ENCODE measurements around the gene RTTN. TPM values are rescaled to one million over a fixed set of nuclear protein-coding genes. Genes with fewer than 3 reads are reported as not detected.

RTTN gene
- total RNA-seq, 2 donors from 2014 or later: 36.4 to 45.6 TPM

DNA sequence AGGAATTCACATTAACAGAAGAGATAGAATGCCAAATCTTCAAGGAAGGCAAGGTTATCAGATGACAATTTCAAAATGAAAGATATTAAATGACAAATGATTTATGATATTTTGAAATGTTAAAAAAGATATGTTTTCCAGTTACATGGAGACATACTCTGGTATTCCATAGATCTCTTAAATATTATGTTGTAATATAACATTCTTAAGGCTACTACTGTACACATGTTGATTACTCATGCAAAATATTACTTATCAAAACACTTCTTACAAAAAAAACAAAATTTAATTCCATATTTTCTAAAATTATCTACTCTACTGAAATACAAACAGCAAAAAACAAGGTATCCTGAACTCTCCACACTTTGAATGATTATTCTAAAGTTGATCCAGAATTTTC lies 22.9 kb downstream of the RTTN start:
- Mint-ChIP-seq H3K27me3 (no peaks in the 10 kb centered on the region), H3K36me3 (ENCODE audit: low read depth) (peaks cover 71% of the 10 kb centered on the region), H3K4me1 (no peaks in the 10 kb centered on the region), H3K9me3 (no peaks in the 10 kb centered on the region), H3K4me3 (no peak overlapping the region), H3K27ac (no peak overlapping the region)
- no peak for ATAC-seq (replicated peaks)

DNA sequence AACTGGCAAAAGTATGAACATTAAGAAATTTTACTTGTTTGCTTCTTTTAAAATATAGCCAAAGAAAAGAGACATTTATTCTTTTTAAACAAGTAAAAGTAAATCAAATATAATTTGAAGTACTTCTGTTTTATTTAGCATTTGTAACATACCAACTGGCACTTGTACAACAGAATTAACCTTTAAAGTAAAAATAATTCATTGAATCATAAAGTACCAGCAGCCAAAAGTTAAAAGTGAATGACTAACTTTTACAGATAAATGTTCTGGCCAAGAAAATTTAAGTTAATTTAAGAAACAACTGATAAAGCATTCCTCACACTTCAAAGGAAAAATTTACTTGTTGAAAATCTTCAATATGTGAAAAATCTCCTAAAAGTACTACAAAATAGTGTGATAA lies 23.8 kb downstream of the RTTN start:
- Mint-ChIP-seq H3K9me3 (no peaks in the 10 kb centered on the region), H3K27me3 (no peaks in the 10 kb centered on the region), H3K4me1 (no peaks in the 10 kb centered on the region), H3K27ac (no peak overlapping the region), H3K36me3 (ENCODE audit: low read depth) (peaks cover 68% of the 10 kb centered on the region), H3K4me3 (no peak overlapping the region)
- no peak for ATAC-seq (replicated peaks)

DNA sequence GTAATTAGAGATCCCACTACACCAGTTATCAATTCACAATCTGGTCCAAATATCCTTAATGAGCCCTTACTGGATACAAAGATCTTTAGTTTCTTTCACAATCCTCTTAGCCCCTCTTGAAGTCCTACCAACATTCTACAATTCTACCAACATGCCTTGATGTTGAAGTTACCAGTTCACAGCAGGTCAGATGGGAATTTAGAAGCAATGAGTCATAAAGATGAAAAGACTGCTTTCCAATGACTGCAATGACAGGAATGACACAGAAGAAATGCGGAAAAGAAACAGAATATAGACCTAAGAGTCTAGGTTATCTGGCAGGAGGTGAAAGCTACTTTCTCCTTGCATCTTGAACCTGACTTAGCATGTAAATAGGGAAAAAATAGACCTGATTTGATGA lies 24.5 kb downstream of the RTTN start:
- H3K27me3 Mint-ChIP-seq: no peaks in the 10 kb centered on the region
- H3K9me3 Mint-ChIP-seq: no peaks in the 10 kb centered on the region
- no peak overlapping the region for H3K4me3 Mint-ChIP-seq
- ATAC-seq (replicated peaks): no peak
- H3K36me3 Mint-ChIP-seq (ENCODE audit: low read depth): peaks cover 68% of the 10 kb centered on the region
- no peaks in the 10 kb centered on the region for H3K4me1 Mint-ChIP-seq
- H3K27ac Mint-ChIP-seq: no peak overlapping the region

DNA sequence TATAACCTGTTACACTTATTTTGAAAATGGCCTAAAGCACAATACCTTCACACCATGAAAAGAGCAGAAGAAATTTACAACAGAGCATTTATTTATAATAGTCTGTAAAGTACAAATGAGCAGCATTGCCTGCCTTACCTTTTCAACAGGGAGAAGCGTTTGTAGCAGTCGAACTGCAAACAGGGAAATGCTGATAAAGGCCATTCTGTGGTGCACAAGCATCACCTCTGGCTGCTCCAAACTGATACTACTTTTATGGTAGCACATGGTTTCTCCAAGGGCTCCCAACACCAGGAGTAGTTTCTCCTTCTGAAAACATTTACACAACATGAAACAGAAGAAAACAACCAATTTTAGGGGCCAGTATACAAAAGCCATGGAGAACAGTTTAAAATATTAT lies 28.9 kb downstream of the RTTN start:
- ATAC-seq (replicated peaks): no peak
- Mint-ChIP-seq H3K27me3 (no peaks in the 10 kb centered on the region), H3K4me3 (no peak overlapping the region), H3K36me3 (ENCODE audit: low read depth) (peaks cover 50% of the 10 kb centered on the region), H3K4me1 (no peaks in the 10 kb centered on the region), H3K9me3 (no peaks in the 10 kb centered on the region), H3K27ac (no peak overlapping the region)

DNA sequence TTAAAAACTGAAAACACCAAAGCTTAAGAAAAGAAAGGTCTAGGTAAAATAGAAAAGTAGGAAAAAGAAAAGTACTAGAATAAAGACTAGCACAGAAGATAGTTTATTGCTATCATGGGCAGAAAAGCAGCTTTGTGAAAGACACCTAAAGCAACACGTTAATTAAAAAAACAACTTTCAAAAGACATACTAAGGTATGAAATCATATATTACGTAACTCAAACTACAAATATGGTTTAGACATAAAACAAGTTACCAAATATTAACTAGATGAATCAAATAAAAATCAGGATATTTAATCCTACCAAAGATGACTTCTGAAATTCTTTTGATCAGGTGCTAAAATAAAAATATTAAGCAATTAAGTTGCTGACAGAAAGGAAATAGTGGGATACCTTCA lies 30.3 kb downstream of the RTTN start:
- Mint-ChIP-seq H3K4me1 (no peaks in the 10 kb centered on the region), H3K4me3 (no peak overlapping the region), H3K27me3 (no peaks in the 10 kb centered on the region), H3K36me3 (ENCODE audit: low read depth) (peaks cover 48% of the 10 kb centered on the region), H3K9me3 (no peaks in the 10 kb centered on the region), H3K27ac (no peak overlapping the region)
- no peak for ATAC-seq (replicated peaks)

DNA sequence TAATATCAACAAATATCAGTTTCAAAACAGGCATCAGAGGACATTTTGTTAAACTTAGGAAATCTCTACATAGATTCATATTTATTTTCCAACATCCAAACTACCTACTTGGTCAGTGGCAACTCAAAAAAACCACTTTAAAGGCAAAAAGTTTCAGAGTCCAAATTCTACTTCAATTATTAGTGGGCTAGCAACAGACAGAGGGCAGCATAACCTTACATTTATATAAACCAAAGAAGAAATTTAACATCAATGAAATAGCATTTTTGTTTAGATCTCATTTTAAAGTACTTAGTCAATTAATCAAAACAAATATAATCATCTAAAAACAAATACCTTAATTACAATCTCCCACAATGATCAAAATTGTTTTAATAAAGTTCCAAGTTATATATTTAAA lies 33.3 kb downstream of the RTTN start:
- no peak for ATAC-seq (replicated peaks)
- Mint-ChIP-seq H3K27me3 (no peaks in the 10 kb centered on the region), H3K4me3 (no peak overlapping the region), H3K36me3 (ENCODE audit: low read depth) (peaks cover 49% of the 10 kb centered on the region), H3K4me1 (no peaks in the 10 kb centered on the region), H3K9me3 (no peaks in the 10 kb centered on the region), H3K27ac (no peak overlapping the region)

DNA sequence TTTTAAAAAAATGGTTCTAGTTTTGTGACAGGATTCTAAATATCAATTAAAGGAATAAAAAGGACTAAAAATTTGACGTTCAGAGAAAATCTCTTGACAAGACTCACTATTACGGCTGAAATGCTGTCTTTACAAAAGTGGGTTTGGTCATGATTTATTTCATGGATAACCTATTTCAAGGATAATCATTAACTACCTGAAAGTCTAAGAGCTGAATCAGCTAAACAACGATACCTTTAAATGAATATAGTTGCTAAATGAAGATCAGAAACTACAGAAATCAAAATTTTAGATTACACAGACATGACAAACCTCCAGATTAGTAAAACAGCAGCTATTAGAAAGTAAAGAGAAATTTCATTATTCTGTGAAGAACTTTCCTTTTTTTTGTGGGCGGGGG lies 35.7 kb downstream of the RTTN start:
- Mint-ChIP-seq H3K27me3 (no peaks in the 10 kb centered on the region), H3K4me3 (no peak overlapping the region)

DNA sequence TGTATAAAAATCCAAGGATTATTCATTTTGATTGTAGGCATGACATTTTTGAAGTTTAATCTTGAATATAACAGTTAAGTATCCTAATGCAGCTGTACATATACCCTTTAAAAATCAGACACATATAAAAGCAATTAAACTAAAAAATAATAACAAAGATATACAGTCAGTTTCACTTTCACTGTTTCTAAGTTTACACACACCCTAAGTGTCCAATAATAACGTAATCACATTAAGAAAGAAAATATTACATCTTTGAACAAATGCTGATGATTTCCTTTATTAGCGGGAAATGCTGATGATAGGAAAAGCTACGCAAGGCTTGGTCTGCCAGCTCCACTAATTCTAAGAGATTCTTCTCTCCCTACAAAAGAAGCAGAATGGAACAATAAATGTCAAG lies 38.8 kb downstream of the RTTN start:
- Mint-ChIP-seq H3K9me3 (peaks cover 5% of the 10 kb centered on the region), H3K27ac (no peak overlapping the region), H3K4me3 (no peak overlapping the region), H3K4me1 (no peaks in the 10 kb centered on the region), H3K36me3 (ENCODE audit: low read depth) (peaks cover 59% of the 10 kb centered on the region), H3K27me3 (no peaks in the 10 kb centered on the region)
- no peak for ATAC-seq (replicated peaks)

More for the DNA sequence above, 35.7 kb downstream of the RTTN start:
- Mint-ChIP-seq H3K27ac (no peak overlapping the region), H3K36me3 (ENCODE audit: low read depth) (peaks cover 39% of the 10 kb centered on the region), H3K9me3 (no peaks in the 10 kb centered on the region), H3K4me1 (no peaks in the 10 kb centered on the region)
- no peak for ATAC-seq (replicated peaks)

DNA sequence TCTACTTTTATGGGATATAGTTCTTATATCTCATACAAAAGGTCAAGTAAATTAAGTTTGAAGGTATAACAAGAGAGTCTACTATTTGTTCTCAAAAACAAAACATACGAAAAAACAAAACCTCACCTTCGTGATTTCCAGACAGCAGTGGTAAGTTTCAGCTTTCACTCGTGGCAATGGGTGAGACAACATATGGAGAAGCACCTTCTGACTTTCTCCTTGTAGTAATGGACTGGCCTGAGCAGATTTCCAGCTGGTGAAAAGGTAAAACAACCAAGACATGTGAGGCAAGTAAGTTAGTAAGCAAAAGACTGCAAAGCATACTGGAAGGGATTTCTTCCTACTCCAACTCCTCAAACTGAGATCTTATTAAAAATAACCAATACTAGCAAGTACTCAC lies 39.6 kb downstream of the RTTN start:
- ATAC-seq (replicated peaks): no peak
- H3K27me3 Mint-ChIP-seq: no peaks in the 10 kb centered on the region
- peaks cover 67% of the 10 kb centered on the region for H3K36me3 Mint-ChIP-seq (ENCODE audit: low read depth)
- peaks cover 5% of the 10 kb centered on the region for H3K9me3 Mint-ChIP-seq
- no peak overlapping the region for H3K4me3 Mint-ChIP-seq
- H3K4me1 Mint-ChIP-seq: no peaks in the 10 kb centered on the region
- H3K27ac Mint-ChIP-seq: no peak overlapping the region

DNA sequence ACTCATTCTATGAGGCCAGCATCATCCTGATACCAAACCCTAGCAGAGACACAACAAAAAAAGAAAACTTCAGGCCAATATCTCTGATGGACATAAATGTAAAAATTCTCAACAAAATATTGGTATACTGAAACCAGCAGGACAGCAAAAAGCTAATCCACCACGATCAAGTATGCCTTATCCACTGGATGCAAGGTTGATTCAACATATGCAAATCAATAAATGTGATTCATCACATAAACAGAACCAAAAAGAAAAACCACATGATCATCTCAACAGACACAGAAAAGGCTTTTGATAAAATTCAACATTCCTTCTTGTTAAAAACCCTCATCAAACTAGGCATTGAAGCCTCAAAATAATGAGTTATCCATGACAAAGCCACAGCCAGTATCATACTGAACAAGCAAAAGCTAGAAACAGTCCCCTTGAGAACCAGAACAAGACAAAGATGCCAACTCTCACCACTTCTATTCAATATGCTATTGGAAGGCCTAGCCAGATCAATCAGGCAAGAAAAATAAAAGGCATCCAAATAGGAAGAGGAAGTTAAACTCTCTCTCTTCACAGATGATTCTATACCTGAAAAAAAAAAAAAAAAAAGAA lies 45.3 kb downstream of the RTTN start:
- ATAC-seq (replicated peaks): peak; percentile 32
- Mint-ChIP-seq H3K36me3 (ENCODE audit: low read depth) (peaks cover 86% of the 10 kb centered on the region), H3K27me3 (no peaks in the 10 kb centered on the region), H3K9me3 (peaks cover 5% of the 10 kb centered on the region), H3K27ac (peak overlapping the region; percentile 10), H3K4me1 (peaks cover 9% of the 10 kb centered on the region), H3K4me3 (no peak overlapping the region)

DNA sequence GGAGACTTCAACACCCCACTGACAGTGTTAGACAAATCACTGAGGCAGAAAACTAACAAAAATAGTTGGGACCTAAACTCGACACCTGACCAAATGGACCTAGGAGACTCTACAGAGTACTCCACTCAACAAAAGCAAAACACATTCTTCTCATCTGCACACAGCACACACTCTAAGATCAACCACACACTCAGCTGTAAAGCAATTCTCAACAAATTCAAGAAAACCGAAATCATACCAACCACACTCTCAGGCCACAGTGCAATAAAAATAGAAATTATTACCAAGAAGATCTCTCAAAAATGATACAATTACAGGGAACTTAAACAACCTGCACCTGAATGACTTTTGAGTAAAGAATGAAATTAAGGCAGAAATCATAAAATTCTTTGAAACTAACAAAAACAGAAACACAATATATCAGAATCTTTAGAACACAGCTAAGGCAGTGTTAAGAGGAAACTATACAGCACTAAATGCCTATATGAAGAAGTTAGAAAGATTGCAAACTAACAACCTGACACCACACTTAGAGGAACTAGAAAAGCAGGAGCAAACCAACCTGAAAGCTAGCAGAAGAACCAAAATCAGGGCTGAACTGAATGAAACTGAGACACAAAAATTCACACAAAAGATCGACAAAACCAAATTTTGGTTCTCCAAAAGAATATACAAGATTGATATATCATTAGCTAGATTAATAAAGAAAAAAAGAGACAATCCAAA lies 46.3 kb downstream of the RTTN start:
- H3K4me3 Mint-ChIP-seq: no peak overlapping the region
- H3K36me3 Mint-ChIP-seq (ENCODE audit: low read depth): peaks cover 86% of the 10 kb centered on the region
- H3K27me3 Mint-ChIP-seq: no peaks in the 10 kb centered on the region
- no peak for ATAC-seq (replicated peaks)
- peaks cover 9% of the 10 kb centered on the region for H3K4me1 Mint-ChIP-seq
- H3K27ac Mint-ChIP-seq: peak overlapping the region; percentile 10
- H3K9me3 Mint-ChIP-seq: peaks cover 5% of the 10 kb centered on the region

DNA sequence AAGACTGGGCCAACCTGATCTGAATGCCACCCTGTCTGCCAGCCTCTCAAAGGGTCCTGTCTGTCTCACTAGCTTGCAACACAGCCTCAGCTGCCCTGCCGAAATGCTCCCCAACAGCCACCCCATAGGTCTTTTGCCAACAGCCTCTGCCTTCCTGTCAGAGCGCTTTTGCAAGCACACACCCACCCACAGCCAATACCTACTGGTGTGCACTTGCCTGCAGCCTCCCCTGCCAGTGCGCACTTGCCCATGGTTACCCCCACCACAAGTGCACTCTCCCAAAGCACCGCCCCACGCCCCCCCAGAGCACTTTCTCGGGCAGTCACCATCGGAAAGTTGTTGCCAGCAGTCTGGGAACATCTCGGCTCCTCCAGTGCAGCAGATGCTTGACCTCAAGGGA lies 48.6 kb downstream of the RTTN start:
- H3K9me3 Mint-ChIP-seq: no peaks in the 10 kb centered on the region
- peaks cover 9% of the 10 kb centered on the region for H3K4me1 Mint-ChIP-seq
- H3K27ac Mint-ChIP-seq: no peak overlapping the region
- no peak overlapping the region for H3K4me3 Mint-ChIP-seq
- H3K27me3 Mint-ChIP-seq: no peaks in the 10 kb centered on the region
- H3K36me3 Mint-ChIP-seq (ENCODE audit: low read depth): peaks cover 64% of the 10 kb centered on the region
- no peak for ATAC-seq (replicated peaks)

DNA sequence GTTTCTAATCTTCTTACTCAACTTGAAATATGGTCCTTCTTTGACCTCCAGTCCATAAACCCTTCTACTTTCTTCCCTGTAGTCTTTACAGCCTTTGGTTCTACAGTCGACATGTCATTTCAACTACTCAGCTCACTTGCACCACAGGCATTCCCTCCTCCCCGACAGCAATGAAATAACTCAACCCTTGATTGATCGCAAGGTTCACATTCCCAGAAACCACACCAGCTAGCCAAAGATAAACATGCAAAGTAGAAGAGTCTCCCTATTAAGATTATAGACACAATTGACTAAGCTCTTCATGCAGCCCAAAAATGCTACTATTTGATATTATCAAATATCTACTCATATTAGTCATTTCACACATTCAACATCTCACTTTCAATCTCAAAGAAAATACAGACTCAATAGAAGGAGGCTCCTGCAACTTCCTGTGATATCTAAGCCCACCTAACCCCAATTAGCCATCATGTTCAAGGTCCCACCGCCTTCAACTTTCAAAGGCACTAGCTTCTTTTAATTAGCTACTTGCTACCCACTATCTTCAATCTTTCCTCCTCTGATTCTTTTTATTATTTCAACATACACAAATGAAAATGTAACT lies 50.8 kb downstream of the RTTN start:
- H3K9me3 Mint-ChIP-seq: no peaks in the 10 kb centered on the region
- no peak overlapping the region for H3K27ac Mint-ChIP-seq
- no peaks in the 10 kb centered on the region for H3K27me3 Mint-ChIP-seq
- no peak for ATAC-seq (replicated peaks)
- H3K4me1 Mint-ChIP-seq: peaks cover 9% of the 10 kb centered on the region
- peaks cover 60% of the 10 kb centered on the region for H3K36me3 Mint-ChIP-seq (ENCODE audit: low read depth)
- no peak overlapping the region for H3K4me3 Mint-ChIP-seq

DNA sequence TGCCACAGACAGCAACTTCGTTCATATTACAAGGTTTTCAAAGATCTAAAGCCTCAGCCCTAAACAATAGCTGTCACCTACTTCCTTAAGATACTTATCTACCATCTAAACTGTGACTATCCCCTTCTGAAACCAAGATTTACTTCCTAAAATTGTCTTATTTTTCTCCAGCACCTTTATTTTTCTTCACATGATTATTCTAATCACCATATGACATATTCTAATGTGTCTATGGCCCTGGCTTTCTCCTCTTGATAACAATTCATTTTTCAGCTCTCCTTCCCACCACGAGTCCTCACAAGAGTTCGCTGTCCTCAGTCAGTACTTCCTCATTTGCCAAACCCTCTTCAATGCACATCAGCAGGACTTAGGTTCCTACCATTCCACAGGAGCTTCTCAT lies 53.9 kb downstream of the RTTN start:
- Mint-ChIP-seq H3K27ac (no peak overlapping the region), H3K4me3 (no peak overlapping the region), H3K9me3 (no peaks in the 10 kb centered on the region), H3K27me3 (no peaks in the 10 kb centered on the region), H3K4me1 (no peaks in the 10 kb centered on the region), H3K36me3 (ENCODE audit: low read depth) (peaks cover 52% of the 10 kb centered on the region)
- no peak for ATAC-seq (replicated peaks)

DNA sequence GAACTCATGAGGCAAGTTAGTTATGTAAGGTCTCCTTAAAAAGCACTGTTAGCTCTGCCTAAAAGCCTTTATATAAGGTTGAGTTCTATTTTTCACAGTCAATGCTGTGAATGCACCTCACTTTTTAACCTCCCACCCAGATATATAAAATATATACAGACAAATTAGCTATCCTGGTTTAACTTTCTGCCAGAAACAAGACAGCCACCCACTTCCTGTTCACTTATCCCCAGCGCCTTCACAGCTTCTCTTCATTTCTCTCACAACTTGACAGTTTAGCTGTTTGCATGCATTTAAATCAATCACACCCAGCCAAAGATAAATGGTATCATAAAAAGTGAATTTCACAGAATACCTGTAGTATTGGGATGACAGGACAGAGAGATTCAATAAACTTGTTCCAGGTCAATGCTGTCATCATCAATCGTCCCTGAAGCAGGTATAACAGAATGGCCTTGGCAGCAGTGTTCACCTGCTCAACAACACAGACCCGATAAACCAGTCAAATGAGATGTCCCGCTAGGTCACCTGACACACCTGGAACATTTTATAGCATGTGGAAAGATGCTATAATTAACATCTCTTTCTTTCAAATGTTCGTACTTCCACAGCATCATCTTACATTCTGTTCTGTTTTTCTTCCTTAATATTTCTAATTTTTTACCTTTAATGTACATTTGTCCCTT lies 55.7 kb downstream of the RTTN start:
- no peaks in the 10 kb centered on the region for H3K4me1 Mint-ChIP-seq
- peaks cover 63% of the 10 kb centered on the region for H3K36me3 Mint-ChIP-seq (ENCODE audit: low read depth)
- H3K4me3 Mint-ChIP-seq: no peak overlapping the region
- no peaks in the 10 kb centered on the region for H3K27me3 Mint-ChIP-seq
- ATAC-seq (replicated peaks): no peak
- H3K9me3 Mint-ChIP-seq: no peaks in the 10 kb centered on the region
- peak overlapping the region; percentile 23 for H3K27ac Mint-ChIP-seq

All from activated T-helper 17 cell treated with anti-CD3 and anti-CD28 coated beads, Interleukin-2, amount 50 U/mL, for 72 hours (primary cell).